ENCODE measurements around the gene LDLRAD4. TPM values are rescaled to one million over a fixed set of nuclear protein-coding genes. Genes with fewer than 3 reads are reported as not detected.
"Not testable (repeated sequence)": the region's sequence is repeated elsewhere in the genome, so short reads cannot be mapped to it uniquely, and the experiment has no call there.

Gene LDLRAD4
- total RNA-seq, 4 donors from 2014 or later: 14.0 to 36.9 (median 29.3) TPM

DNA sequence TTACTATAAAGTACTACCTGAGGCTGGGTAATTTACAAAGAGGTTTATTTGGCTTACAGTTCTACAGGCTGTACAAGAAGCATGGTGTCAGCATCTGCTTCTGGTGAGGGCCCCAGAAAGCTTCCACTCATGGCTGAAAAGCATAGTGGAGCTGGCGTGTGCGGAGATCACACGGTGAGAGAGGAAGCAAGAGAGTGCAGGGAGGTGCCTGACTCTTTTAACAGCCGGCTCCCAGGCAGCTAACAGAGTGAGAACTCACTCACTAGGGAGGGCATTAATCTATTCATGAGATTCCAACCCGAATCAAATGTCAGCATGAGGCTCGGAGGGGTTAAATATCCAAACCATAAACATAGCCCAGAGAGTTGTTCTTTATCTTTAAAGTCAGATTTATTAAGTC, 117.3 kb downstream of the LDLRAD4 start:
- H3K36me3 ChIP-seq: no peaks in the 10 kb centered on the region
- peaks cover 0 to 5% (median 2%) of the 10 kb centered on the region in 4 donors for H3K9me3 ChIP-seq
- H3K4me3 ChIP-seq: no peak overlapping the region
- no peaks in the 10 kb centered on the region for H3K4me1 ChIP-seq
- DNase-seq (ENCODE audit: low spot score in 2 of 2): no peak
- no peaks in the 10 kb centered on the region for H3K27me3 ChIP-seq
- TF ChIP-seq, protein P1, sequence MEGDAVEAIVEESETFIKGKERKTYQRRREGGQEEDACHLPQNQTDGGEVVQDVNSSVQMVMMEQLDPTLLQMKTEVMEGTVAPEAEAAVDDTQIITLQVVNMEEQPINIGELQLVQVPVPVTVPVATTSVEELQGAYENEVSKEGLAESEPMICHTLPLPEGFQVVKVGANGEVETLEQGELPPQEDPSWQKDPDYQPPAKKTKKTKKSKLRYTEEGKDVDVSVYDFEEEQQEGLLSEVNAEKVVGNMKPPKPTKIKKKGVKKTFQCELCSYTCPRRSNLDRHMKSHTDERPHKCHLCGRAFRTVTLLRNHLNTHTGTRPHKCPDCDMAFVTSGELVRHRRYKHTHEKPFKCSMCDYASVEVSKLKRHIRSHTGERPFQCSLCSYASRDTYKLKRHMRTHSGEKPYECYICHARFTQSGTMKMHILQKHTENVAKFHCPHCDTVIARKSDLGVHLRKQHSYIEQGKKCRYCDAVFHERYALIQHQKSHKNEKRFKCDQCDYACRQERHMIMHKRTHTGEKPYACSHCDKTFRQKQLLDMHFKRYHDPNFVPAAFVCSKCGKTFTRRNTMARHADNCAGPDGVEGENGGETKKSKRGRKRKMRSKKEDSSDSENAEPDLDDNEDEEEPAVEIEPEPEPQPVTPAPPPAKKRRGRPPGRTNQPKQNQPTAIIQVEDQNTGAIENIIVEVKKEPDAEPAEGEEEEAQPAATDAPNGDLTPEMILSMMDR (IDR thresholded peaks at IDR 0.05): no peak
- TF ChIP-seq POLR2A (IDR thresholded peaks at IDR 0.05): no peak
- no peak for TF ChIP-seq EP300 (IDR thresholded peaks at IDR 0.05)
- 60% methylated on average over 6 of the region's 6 CpGs for WGBS, 2 donors
- H3K27ac ChIP-seq: no peak overlapping the region

DNA sequence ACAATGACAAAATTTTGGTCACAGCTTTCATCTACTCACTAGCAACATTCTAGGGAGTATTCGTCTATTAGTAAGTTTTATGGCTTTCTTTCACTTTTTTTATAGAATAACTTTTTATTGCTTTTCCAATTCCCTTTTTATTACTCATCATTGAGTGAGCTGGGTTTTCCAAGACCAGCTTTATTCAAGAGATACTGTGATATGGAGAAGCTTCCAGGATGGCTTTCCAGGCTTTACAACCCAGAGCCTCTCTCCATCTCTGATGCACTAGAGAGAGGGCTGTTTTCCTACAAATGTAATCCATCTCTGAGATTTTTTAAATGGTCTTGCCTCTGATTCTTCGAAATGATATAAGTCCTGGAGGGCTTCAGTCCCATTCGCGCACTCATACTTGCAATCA, 118.3 kb downstream of the LDLRAD4 start:
- H3K36me3 ChIP-seq: no peaks in the 10 kb centered on the region
- H3K27ac ChIP-seq: no peak overlapping the region
- WGBS, 2 donors: 84 to 87% methylated on average over 4 of the region's 4 CpGs
- no peaks in the 10 kb centered on the region for H3K27me3 ChIP-seq
- DNase-seq (ENCODE audit: low spot score in 2 of 2): no peak
- no peaks in the 10 kb centered on the region for H3K4me1 ChIP-seq
- H3K9me3 ChIP-seq: peaks cover 0 to 14% (median 3%) of the 10 kb centered on the region in 4 donors
- H3K4me3 ChIP-seq: no peak overlapping the region
- TF ChIP-seq, protein P1 (IDR thresholded peaks at IDR 0.05): no peak
- no peak for TF ChIP-seq EP300 (IDR thresholded peaks at IDR 0.05)
- TF ChIP-seq POLR2A (IDR thresholded peaks at IDR 0.05): no peak

DNA sequence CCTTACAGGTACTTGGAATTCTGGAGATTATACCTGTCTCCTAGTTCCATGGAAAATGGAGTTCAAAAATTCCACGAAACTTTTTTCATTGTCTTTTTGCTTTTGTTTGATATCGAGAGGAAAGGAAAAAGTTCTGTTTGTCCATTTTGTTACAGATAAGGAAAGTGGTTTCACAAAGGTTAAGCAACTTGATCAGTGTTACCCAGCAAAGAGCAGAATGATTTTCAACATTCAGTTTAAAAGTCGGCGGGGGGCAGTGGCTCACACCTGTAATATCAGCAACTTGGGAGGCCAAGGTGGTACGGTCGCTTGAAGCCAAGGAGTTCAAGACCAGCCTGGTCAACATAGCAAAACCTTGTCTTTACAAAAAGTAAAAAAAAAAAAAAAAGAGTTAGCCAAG, 118.8 kb downstream of the LDLRAD4 start:
- TF ChIP-seq, protein P1 (IDR thresholded peaks at IDR 0.05): no peak
- TF ChIP-seq POLR2A (IDR thresholded peaks at IDR 0.05) (no peak), EP300 (IDR thresholded peaks at IDR 0.05) (no peak)
- WGBS, 2 donors: 92 to 93% methylated on average over 6 of the region's 6 CpGs
- DNase-seq (ENCODE audit: low spot score in 2 of 2): no peak
- Histone ChIP-seq H3K4me3 (no peak overlapping the region), H3K27me3 (no peaks in the 10 kb centered on the region), H3K27ac (no peak overlapping the region), H3K4me1 (no peaks in the 10 kb centered on the region), H3K36me3 (no peaks in the 10 kb centered on the region), H3K9me3 (peaks cover 0 to 17% (median 3%) of the 10 kb centered on the region in 4 donors)

DNA sequence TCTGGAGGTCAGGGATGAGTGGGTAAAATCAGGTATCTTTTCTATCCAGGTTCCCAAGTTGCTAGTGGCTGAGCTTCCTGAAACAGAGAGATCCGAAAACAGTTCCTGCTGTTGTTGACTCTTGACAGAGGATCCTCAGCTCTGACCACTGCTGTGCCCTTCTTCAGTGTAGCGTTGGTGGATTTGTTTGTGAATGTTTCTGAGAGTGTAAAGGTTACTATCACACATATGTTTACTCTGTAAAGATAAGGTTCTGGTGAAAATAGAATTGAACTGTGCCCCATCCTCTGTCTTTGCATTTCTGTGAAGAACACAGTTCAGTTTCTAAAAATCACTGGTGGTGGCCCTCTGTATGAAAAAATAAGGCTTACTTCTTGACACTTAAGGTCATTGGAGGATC, 119.8 kb downstream of the LDLRAD4 start:
- Histone ChIP-seq H3K9me3 (peaks cover 0 to 17% (median 4%) of the 10 kb centered on the region in 4 donors), H3K27ac (no peak overlapping the region), H3K36me3 (no peaks in the 10 kb centered on the region), H3K4me3 (no peak overlapping the region), H3K27me3 (no peaks in the 10 kb centered on the region), H3K4me1 (no peaks in the 10 kb centered on the region)
- TF ChIP-seq, protein P1 (IDR thresholded peaks at IDR 0.05): no peak
- no peak for TF ChIP-seq POLR2A (IDR thresholded peaks at IDR 0.05)
- no peak for TF ChIP-seq EP300 (IDR thresholded peaks at IDR 0.05)
- DNase-seq (ENCODE audit: low spot score in 2 of 2): no peak
- 59 to 63% methylated on average over 2 of the region's 2 CpGs for WGBS, 2 donors

DNA sequence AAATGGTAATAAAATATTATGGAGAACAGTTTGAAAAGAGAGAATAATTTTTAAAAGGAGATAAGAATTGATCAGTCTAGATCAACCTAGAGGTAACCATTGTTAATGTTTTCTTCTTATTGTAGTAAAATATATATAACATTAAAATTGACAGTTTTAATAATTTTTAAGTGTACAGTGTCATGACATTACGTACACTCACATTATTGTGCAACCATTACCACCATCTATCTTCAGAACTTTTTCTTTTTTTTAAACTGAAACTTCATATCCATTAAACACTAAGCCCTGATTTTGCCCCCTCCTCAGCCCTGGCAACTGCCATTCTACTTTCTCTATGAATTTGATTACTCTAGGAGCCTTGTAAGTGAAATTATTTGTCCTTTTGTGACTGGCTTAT, 121.1 kb downstream of the LDLRAD4 start:
- Histone ChIP-seq H3K9me3 (peaks cover 0 to 26% (median 2%) of the 10 kb centered on the region in 4 donors), H3K4me3 (no peak overlapping the region), H3K27ac (no peak overlapping the region), H3K36me3 (no peaks in the 10 kb centered on the region), H3K4me1 (no peaks in the 10 kb centered on the region), H3K27me3 (no peaks in the 10 kb centered on the region)
- no peak for TF ChIP-seq EP300 (IDR thresholded peaks at IDR 0.05)
- TF ChIP-seq, protein P1 (IDR thresholded peaks at IDR 0.05): no peak
- TF ChIP-seq POLR2A (IDR thresholded peaks at IDR 0.05): no peak
- no peak for DNase-seq (ENCODE audit: low spot score in 2 of 2)
- WGBS, 2 donors: 86 to 91% methylated on average over 1 of the region's 1 CpG

DNA sequence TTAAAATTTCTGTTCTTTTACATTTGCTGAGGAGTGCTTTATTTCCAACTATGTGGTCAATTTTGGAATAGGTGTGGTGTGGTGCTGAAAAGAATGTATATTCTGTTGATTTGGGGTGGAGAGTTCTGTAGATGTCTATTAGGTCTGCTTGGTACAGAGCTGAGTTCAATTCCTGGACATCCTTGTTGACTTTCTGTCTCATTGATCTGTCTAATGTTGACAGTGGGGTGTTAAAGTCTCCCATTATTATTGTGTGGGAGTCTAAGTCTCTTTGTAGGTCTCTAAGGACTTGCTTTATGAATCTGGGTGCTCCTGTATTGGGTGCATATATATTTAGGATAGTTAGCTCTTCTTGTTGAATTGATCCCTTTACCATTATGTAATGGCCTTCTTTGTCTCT, 127.9 kb downstream of the LDLRAD4 start:
- H3K36me3 ChIP-seq; H3K27ac ChIP-seq; DNase-seq (ENCODE audit: low spot score in 2 of 2); H3K4me1 ChIP-seq; H3K27me3 ChIP-seq; H3K4me3 ChIP-seq: not testable (repeated sequence)
- H3K9me3 ChIP-seq: peaks cover 0 to 50% (median 2%) of the 10 kb centered on the region in 4 donors

Measured in tibial nerve (tissue), 4 donors.